Amygdala (tissue), 56 donors: ENCODE measurements around the gene NGF.
"Not testable (repeated sequence)": the region's sequence is repeated elsewhere in the genome, so short reads cannot be mapped to it uniquely, and the experiment has no call there.

Source experiments
- DNase-seq, 56 donors: peaks; one replicate each; lab custom pipeline; 2025; lab: John Stamatoyannopoulos, UW

NGF gene

GRCh38 chr1:115337633-115338456 is at the start of gene NGF:
NGF (minus strand) TSS chr1:115338249; CDS start chr1:115286795, 51,454 bp downstream.
- peak in 5 of 56 donors; percentile 2 to 12 (median 5) for DNase-seq

GRCh38 chr1:115383455-115383854 is 45.4 kb upstream of the NGF start:
- not testable (repeated sequence) for DNase-seq

DNA sequence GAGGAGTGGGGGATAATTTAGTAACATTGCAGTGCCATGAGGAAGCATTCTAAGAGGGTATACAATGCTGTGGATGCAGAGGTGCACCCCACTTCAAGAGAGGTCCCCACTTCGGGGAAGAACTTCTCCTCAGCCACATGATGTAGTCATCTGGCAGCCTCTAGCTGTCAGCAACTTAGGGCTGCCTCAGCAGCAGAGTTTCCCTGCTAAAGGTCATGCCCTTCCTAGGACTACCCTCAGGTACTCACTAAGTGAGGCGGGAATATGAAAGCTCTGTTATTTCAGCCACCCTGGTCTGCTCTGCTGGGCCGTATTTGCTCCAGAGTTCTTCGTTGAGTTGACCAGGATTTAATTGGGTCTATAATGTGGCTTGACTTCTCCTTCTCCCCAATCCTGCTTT is 41.9 kb upstream of the NGF start:
- no peak for DNase-seq

GRCh38 chr1:115377411-115377810 is 39.4 kb upstream of the NGF start:
- no peak for DNase-seq

- DNase-seq, result no peak
These were observed 36.5 kb upstream of the NGF start for GRCh38 chr1:115374598-115374997.

- DNase-seq, result no peak
These were observed 35.3 kb upstream of the NGF start for GRCh38 chr1:115373305-115373704.

- no peak for DNase-seq
These were observed 27.7 kb upstream of the NGF start for GRCh38 chr1:115365738-115366137.

- no peak for DNase-seq
These were observed 26.7 kb upstream of the NGF start for GRCh38 chr1:115364780-115365155.

DNA sequence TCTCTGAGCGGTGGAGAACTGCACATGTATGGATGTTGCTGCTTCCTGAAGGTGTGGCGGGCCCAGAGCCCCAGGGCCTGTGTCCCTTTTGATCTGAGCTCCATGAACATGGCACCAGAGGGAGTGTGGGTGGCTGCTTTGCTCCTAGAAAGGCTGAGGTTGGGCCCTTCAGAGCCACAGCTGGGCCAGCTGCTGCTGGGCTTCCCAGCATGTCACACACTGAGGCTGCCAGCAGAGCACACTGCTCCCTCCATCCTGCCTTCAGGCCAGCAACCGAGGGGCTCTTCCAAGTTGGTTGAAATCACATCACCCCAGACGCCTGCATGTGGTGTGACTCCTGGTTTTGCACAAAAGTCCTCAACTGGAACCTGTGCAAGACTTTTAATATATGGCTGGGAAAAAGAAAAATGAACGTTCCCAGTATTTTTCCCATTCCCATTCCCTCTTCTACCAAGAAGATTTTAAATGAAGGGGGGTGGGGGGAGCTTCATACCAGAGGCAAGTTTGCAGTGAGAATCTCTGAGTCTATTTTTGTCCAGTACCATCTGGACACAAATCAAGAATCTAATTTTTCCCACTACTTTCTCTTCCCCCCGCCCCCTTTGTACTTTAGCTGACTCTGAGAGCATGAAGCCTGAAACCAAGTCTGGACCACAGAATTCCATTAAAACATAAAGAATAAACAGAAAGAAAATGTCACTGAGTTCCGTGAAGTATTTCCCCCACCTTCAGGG is 26.2 kb upstream of the NGF start:
- DNase-seq, result no peak

- DNase-seq, result no peak
These were observed 25.1 kb upstream of the NGF start for GRCh38 chr1:115363171-115363570.

GRCh38 chr1:115360505-115361129 is 22.6 kb upstream of the NGF start:
- DNase-seq, result not testable (repeated sequence)

DNA sequence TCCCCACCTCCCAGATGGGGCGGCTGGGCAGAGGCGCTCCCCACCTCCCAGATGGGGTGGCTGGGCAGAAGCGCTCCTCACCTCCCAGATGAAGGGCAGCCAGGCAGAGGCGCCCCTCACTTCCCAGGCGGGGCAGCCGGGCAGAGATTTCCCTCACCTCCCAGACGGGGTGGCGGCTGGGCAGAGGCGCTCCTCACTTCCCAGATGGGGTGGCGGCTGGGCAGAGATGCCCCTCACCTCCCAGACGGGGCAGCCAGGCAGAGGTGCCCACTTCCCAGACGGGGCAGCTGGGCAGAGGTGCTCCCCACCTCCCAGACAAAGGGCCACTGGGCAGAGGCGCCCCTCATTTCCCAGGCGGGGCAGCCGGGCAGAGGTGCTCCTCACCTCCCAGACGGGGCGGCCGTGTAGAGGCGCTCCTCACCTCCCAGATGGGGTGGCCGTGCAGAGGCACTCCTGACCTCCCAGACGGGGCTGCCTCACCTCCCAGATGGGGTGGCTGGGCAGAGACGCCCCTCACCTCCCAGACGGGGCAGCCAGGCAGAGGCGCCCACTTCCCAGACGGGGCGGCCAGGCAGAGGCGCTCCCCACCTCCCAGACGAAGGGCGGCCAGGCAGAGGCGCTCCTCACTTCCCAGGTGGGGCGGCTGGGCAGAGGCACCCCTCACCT is 21.9 kb upstream of the NGF start:
- not testable (repeated sequence) for DNase-seq

DNA sequence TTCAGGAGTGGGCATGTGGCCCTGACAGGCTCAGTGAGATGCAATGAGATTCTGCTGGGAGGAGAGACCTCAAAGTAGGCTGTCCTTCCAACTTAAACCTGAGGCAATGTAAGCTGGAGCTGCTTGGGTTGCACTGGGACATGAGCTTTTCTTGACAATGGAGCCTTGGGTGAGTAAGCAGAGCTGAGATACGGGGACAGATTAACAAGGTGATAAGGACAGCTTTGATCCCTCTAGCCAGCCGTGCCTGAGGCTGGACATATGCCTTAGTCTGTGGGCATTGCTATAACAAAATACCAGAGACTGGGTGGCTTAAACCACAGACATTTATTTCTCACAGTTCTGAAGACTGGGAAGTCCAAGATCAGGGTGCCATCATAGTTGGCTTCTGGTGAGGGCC is 18.3 kb upstream of the NGF start:
- no peak for DNase-seq

GRCh38 chr1:115355069-115355468 is 17.0 kb upstream of the NGF start:
- DNase-seq, result no peak

- DNase-seq, result no peak
These were observed 13.1 kb upstream of the NGF start for GRCh38 chr1:115351143-115351542.

DNA sequence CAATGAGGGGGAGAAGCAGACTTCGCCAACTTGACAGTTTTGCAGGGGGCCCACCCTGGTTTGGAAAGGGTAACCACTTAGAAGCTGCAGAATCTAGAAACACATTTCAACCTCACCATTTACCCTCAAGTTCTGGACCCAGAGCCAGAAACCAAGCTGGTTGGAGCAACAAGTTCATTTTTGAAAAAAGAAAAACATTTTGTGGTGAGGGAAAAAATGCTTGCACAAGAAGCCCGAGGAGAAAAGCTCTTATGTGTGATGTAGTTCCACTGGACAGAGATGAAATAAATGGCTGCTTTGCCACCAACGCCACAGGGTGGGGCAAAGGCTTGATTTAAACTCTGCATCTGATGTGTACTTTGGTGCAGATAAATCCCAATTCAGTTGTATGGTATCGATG is 10.6 kb upstream of the NGF start:
- no peak for DNase-seq

- no peak for DNase-seq
These were observed 9.2 kb upstream of the NGF start for GRCh38 chr1:115347282-115347681.

DNA sequence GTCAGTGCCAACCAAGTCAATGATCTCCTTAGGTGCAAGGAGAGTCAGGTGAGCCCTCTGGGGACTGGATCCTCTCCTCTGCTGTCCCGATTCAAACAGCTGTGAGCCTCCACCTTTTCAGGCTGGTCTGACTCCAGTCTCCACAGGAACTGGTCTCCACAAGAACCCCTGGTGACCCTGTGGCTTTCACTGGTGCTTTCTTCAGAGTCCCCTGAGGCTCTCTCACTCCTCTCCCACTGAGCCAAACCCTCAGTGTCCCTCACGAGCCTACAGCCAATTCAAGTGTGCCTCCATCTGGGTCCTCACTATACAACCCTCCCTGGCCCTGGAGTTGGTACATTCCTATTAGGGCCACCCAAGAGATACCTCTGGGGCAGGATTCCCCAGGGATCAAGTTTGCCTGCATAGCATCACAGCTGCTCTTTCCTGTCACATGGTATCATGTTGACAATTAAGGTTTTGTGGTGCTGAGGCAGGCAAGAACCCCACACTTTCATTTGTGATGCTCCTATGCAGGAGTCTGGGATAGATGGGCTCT is 5.2 kb upstream of the NGF start:
- DNase-seq, result no peak

DNA sequence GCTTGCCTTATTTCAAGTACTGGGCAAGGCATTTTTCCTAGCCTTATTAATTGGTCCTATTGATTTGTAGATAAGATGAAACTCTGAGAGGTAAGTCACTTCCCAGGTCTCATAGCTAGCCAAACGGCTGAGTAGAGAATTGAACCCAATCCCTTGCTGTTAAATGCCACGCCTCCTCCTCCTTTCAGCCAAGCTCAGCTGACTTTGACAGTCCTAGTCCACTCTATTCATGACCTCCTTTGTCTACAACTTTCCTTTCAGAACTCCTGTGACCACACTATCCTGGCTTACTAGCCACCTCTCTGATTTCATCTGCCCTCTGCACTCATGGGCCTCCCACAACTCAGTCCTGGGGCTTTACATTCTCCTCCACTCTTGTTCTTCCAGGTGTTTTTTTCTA is 3.9 kb upstream of the NGF start:
- no peak for DNase-seq

- no peak for DNase-seq
These were observed 2.8 kb upstream of the NGF start for GRCh38 chr1:115340879-115341278.

DNA sequence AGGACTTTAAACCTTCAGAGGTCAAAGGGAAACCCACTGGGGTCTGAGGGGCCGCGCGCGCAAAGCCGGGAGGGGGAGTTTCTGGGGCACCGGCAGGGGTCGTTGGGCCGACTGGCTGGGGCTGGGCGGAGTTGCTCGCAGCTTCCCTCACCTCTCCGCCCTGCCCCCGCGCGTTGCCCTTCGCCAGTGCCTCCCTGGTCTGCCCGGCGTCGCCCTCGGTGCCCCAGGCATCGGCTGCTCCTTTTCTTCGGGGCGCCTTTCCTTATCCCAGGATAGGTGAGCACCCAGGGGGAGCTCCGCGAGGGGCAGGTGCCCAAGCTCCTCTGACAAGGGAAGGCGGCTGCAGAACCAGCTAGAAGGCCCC is 390 bp upstream of the NGF start:
- DNase-seq, result no peak
